Measurements from ENCODE around the gene CREB5. TPM values are rescaled to one million over a fixed set of nuclear protein-coding genes. Genes with fewer than 3 reads are reported as not detected.

The CREB5 gene
- total RNA-seq, 1 experiment from 2014 or later, result 19.2 TPM

- Mint-ChIP-seq H3K4me3 (ENCODE audit: low read depth, unreplicated experiment) (no peak overlapping the region), H3K27me3 (ENCODE audit: unreplicated experiment) (no peaks in the 10 kb centered on the region), H3K9me3 (ENCODE audit: low read depth, unreplicated experiment) (no peaks in the 10 kb centered on the region), H3K27ac (ENCODE audit: unreplicated experiment) (no peak overlapping the region), H3K4me1 (ENCODE audit: low read depth, unreplicated experiment) (peaks cover 8% of the 10 kb centered on the region), H3K36me3 (ENCODE audit: insufficient read depth, unreplicated experiment) (no peaks in the 10 kb centered on the region)
- CTCF ChIA-PET, result no interaction called here
- DNase-seq, result no peak
- TF ChIP-seq CTCF (IDR thresholded peaks at IDR 0.05; ENCODE audit: unreplicated experiment), result no peak
- no TSS peak for BruUV-seq (replicated peaks)
- intact Hi-C loops (cut with micrococcal nuclease; ENCODE audit: unreplicated experiment), result loop anchor here (5.0 kb wide), 1 partner anchor 164 kb away; no protein-coding TSS in a partner anchor
Measured at GRCh38 chr7:28688651-28689050, 276.3 kb downstream of the CREB5 start.

- no TSS peak for BruUV-seq (replicated peaks)
- H3K27ac Mint-ChIP-seq (ENCODE audit: unreplicated experiment), result no peak overlapping the region
- no peak for DNase-seq
- H3K36me3 Mint-ChIP-seq (ENCODE audit: insufficient read depth, unreplicated experiment), result no peaks in the 10 kb centered on the region
- intact Hi-C loops (cut with micrococcal nuclease; ENCODE audit: unreplicated experiment), result no loop called here
- H3K4me3 Mint-ChIP-seq (ENCODE audit: low read depth, unreplicated experiment), result no peak overlapping the region
- H3K27me3 Mint-ChIP-seq (ENCODE audit: unreplicated experiment), result no peaks in the 10 kb centered on the region
- H3K9me3 Mint-ChIP-seq (ENCODE audit: low read depth, unreplicated experiment), result no peaks in the 10 kb centered on the region
- CTCF ChIA-PET, result interaction anchor here (0.7 to 1.0 kb wide), 2 partner anchors 11 to 316 kb away, joined by 4 to 5 read pairs; no protein-coding TSS in a partner anchor
- no peak for TF ChIP-seq CTCF (IDR thresholded peaks at IDR 0.05; ENCODE audit: unreplicated experiment)
- peaks cover 6% of the 10 kb centered on the region for H3K4me1 Mint-ChIP-seq (ENCODE audit: low read depth, unreplicated experiment)
Measured at GRCh38 chr7:28695300-28696295, 283.3 kb downstream of the CREB5 start.

- intact Hi-C loops (cut with micrococcal nuclease; ENCODE audit: unreplicated experiment), result no loop called here
- no peak for DNase-seq
- Mint-ChIP-seq H3K9me3 (ENCODE audit: low read depth, unreplicated experiment) (peaks cover 4% of the 10 kb centered on the region), H3K27ac (ENCODE audit: unreplicated experiment) (no peak overlapping the region), H3K4me1 (ENCODE audit: low read depth, unreplicated experiment) (no peaks in the 10 kb centered on the region), H3K27me3 (ENCODE audit: unreplicated experiment) (no peaks in the 10 kb centered on the region), H3K36me3 (ENCODE audit: insufficient read depth, unreplicated experiment) (no peaks in the 10 kb centered on the region), H3K4me3 (ENCODE audit: low read depth, unreplicated experiment) (no peak overlapping the region)
- no TSS peak for BruUV-seq (replicated peaks)
- CTCF ChIA-PET, result interaction anchor here (0.6 kb wide), 1 partner anchor 1577 kb away, joined by 3 read pairs; no protein-coding TSS in a partner anchor
- TF ChIP-seq CTCF (IDR thresholded peaks at IDR 0.05; ENCODE audit: unreplicated experiment), result no peak
Measured at GRCh38 chr7:28697913-28698563, 285.7 kb downstream of the CREB5 start.

- Mint-ChIP-seq H3K4me1 (ENCODE audit: low read depth, unreplicated experiment) (peaks cover under 1% of the 10 kb centered on the region), H3K27ac (ENCODE audit: unreplicated experiment) (no peak overlapping the region), H3K36me3 (ENCODE audit: insufficient read depth, unreplicated experiment) (no peaks in the 10 kb centered on the region), H3K9me3 (ENCODE audit: low read depth, unreplicated experiment) (peaks cover 4% of the 10 kb centered on the region), H3K4me3 (ENCODE audit: low read depth, unreplicated experiment) (no peak overlapping the region), H3K27me3 (ENCODE audit: unreplicated experiment) (no peaks in the 10 kb centered on the region)
- no peak for DNase-seq
- intact Hi-C loops (cut with micrococcal nuclease; ENCODE audit: unreplicated experiment), result no loop called here
- no TSS peak for BruUV-seq (replicated peaks)
- CTCF ChIA-PET, result interaction anchor here (0.6 kb wide), 1 partner anchor 1578 kb away, joined by 3 read pairs; no protein-coding TSS in a partner anchor
- TF ChIP-seq CTCF (IDR thresholded peaks at IDR 0.05; ENCODE audit: unreplicated experiment), result no peak
Measured at GRCh38 chr7:28698840-28699239, 286.5 kb downstream of the CREB5 start.

Data from Calu3 (cell line).